Stimulated activated effector memory CD8-positive, alpha-beta T cell treated with anti-CD3 and anti-CD28 coated beads, Interleukin-12 subunit alpha, Interleukin-12 subunit beta, amount 100 ng/mL, for 72 hours (primary cell): ENCODE results near the gene PCDH17.

ENCODE experiments used
- ATAC-seq: fragments of 150-1000 bp; cut with Tn5 transposase; 2 replicates; pipeline ENCODE4 v1.10.0; 2021
- DNase-seq, 2 donors: peaks; one replicate each; pipeline ENCODE4 v3.0.0; 2021 to 2022; ENCODE audit warnings: low spot score in 2 of 2
- H3K27ac Mint-ChIP-seq: one replicate; pipeline ENCODE4 v1.8.0; 2022; ENCODE audit warnings: mild to moderate bottlenecking, mixed read lengths
- H3K36me3 Mint-ChIP-seq: one replicate; pipeline ENCODE4 v1.8.0; 2022; ENCODE audit warnings: mild to moderate bottlenecking, mixed read lengths
- H3K4me1 Mint-ChIP-seq: one replicate; pipeline ENCODE4 v1.8.0; 2022; ENCODE audit warnings: mixed read lengths
- H3K4me3 Mint-ChIP-seq: one replicate; pipeline ENCODE4 v1.8.0; 2022; ENCODE audit warnings: mild to moderate bottlenecking, mixed read lengths
- H3K9me3 Mint-ChIP-seq: one replicate; pipeline ENCODE4 v1.8.0; 2022; ENCODE audit warnings: mixed read lengths

PCDH17 gene, protein sequence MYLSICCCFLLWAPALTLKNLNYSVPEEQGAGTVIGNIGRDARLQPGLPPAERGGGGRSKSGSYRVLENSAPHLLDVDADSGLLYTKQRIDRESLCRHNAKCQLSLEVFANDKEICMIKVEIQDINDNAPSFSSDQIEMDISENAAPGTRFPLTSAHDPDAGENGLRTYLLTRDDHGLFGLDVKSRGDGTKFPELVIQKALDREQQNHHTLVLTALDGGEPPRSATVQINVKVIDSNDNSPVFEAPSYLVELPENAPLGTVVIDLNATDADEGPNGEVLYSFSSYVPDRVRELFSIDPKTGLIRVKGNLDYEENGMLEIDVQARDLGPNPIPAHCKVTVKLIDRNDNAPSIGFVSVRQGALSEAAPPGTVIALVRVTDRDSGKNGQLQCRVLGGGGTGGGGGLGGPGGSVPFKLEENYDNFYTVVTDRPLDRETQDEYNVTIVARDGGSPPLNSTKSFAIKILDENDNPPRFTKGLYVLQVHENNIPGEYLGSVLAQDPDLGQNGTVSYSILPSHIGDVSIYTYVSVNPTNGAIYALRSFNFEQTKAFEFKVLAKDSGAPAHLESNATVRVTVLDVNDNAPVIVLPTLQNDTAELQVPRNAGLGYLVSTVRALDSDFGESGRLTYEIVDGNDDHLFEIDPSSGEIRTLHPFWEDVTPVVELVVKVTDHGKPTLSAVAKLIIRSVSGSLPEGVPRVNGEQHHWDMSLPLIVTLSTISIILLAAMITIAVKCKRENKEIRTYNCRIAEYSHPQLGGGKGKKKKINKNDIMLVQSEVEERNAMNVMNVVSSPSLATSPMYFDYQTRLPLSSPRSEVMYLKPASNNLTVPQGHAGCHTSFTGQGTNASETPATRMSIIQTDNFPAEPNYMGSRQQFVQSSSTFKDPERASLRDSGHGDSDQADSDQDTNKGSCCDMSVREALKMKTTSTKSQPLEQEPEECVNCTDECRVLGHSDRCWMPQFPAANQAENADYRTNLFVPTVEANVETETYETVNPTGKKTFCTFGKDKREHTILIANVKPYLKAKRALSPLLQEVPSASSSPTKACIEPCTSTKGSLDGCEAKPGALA (N-terminal part only)

DNA sequence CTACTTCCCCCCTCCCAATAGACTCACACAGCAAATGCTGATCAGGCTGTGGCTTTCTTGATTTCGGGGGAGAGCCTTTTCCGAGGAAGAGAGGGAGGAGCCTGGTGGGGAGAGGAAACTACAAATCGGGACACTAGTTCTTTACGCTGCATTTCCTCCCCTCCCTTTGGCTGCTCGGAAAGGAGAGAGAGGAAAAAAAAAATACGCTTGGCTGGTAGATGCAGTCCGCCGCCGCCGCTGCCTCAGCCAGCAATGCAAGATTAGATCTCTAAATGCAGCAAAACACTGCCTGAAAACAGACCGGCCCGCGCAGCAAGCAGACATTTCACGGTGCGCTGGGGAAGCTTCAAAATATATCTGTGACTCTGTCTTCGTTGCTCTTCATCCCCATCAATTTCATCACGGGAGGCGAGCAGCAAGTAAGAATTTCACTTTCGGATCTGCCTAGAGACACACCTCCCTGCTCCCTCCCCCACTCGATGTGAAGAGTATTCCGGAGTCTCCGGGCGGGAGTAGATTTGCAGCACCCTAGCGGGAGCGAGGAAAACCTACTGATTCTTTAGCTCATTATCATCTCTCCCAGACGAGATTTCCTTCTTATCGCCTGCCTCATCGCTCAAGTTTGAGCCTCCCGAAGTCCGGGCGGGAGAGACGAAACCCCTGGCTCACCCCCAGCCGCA lies at the start of gene PCDH17:
Gene PCDH17 (plus strand): TSS at position 149 of the 680 bp plus-strand sequence. CDS start 803 bp downstream, outside the sequence.
- Mint-ChIP-seq H3K4me3 (peak within 1 kb of the TSS; percentile 71), H3K9me3 (no peaks in the 10 kb centered on the region), H3K36me3 (no peaks in the 10 kb centered on the region), H3K27ac (peak within 1 kb of the TSS; percentile 10), H3K4me1 (peaks cover 32% of the 10 kb centered on the region)
- DNase-seq (no peak), ATAC-seq (no peak)

DNA sequence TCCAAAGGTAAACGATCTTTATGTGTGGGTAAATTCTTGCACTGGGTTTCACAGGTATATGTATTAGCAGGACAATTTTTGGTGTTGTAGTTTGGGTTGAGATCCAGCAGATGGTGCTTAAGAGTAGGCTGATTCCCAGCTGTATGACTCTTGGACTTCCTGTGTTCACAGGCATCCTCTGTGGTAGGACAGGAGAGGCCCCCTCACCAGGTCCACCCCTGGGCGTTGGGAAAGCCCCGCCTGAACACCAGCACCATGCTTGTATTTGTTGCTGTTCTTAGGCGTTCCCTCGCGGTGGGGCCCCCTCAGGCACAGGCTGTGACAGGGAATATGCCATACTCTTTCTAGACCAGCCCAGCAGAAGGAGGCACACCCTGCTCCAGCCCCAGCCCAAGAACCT lies 49.5 kb upstream of the PCDH17 start:
- H3K27ac Mint-ChIP-seq = no peak overlapping the region
- no peaks in the 10 kb centered on the region for H3K4me1 Mint-ChIP-seq

DNA sequence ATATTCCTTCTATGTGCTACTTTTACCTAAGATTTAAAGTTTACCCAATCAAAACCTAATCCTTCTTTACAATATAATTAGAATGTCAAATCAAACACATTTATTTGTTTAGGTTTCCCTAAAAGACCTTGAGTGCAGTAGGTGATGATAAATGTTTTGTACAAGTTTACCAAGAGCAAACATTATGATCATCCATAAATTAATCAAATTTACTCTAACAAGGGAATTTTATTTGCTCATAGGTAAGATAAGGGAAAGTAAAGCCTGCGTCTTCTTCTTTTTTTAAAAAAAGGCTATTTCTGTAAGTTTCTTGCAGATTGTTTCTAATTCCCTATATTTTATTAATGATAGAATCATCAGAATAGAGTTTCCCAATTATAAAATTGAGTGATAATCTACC lies 48.0 kb upstream of the PCDH17 start:
- Mint-ChIP-seq H3K36me3 (no peaks in the 10 kb centered on the region), H3K4me1 (no peaks in the 10 kb centered on the region), H3K27ac (no peak overlapping the region), H3K4me3 (no peak overlapping the region), H3K9me3 (peaks cover 17% of the 10 kb centered on the region)
- no peak for ATAC-seq
- DNase-seq = no peak

More for the DNA sequence above, 49.5 kb upstream of the PCDH17 start:
- ATAC-seq = no peak
- no peak overlapping the region for H3K4me3 Mint-ChIP-seq
- peaks cover 18% of the 10 kb centered on the region for H3K9me3 Mint-ChIP-seq
- no peak for DNase-seq
- H3K36me3 Mint-ChIP-seq = no peaks in the 10 kb centered on the region

DNA sequence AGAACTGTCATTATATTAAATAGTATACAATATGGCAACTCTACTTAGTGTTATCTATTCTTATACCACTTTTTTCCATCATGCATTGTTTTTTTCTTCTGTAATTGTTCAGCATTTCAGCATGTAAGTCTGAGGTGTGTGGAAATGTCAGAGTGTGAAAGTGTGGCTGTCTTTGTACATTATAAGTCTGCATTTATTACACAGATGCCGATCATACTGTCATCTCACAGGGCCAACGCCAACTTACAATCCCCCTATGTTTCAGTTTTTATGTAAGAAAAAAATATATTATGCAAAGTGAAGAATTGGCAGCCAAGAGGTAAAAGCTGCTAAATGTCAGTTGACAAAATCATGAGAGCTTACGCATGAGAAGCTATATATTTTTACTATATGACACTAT lies 42.9 kb upstream of the PCDH17 start:
- H3K27ac Mint-ChIP-seq = no peak overlapping the region
- no peaks in the 10 kb centered on the region for H3K36me3 Mint-ChIP-seq
- ATAC-seq = no peak
- no peaks in the 10 kb centered on the region for H3K4me1 Mint-ChIP-seq
- no peak for DNase-seq
- H3K9me3 Mint-ChIP-seq = peaks cover 15% of the 10 kb centered on the region
- H3K4me3 Mint-ChIP-seq = no peak overlapping the region

DNA sequence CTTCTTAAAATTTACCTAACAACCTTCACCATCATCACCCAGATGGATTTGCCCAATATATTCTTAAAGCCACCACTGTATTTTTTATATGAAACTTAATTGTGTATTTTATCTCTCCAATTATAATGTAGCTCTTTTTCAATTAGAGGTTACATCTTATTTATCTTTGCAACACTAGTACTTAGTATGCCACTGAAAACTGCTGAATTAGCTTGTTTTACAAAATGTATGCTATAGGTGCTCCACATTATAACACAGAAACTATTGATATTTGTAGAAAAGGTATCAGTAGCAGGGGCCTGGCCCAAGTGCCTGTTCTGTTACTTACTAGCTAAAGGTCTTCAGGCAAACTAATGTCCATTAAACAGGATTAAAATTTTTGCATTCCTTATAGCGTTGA lies 35.8 kb upstream of the PCDH17 start:
- no peaks in the 10 kb centered on the region for H3K4me1 Mint-ChIP-seq
- H3K27ac Mint-ChIP-seq = no peak overlapping the region
- no peaks in the 10 kb centered on the region for H3K36me3 Mint-ChIP-seq
- ATAC-seq (no peak), DNase-seq (no peak)
- peaks cover 19% of the 10 kb centered on the region for H3K9me3 Mint-ChIP-seq
- H3K4me3 Mint-ChIP-seq = no peak overlapping the region

DNA sequence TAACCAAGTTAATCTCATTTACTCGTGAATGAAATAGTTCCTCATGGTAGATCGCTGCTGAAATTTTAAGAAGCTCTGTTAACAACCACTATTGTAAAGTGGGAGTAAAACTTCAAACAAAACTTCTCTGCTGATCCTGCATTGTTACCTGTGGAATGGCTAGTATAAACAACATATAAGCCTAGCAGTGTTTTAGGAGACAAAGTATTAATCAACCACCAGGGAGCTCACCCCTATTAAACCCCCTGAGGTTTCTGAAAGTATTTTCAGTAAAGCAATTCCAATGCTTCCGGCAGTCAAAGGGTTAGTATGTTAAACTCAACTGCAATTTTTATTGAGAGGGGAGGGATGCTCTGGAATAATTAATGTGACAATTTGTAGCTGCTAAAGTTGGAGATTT lies 30.0 kb upstream of the PCDH17 start:
- no peak overlapping the region for H3K4me3 Mint-ChIP-seq
- peaks cover 14% of the 10 kb centered on the region for H3K9me3 Mint-ChIP-seq

DNA sequence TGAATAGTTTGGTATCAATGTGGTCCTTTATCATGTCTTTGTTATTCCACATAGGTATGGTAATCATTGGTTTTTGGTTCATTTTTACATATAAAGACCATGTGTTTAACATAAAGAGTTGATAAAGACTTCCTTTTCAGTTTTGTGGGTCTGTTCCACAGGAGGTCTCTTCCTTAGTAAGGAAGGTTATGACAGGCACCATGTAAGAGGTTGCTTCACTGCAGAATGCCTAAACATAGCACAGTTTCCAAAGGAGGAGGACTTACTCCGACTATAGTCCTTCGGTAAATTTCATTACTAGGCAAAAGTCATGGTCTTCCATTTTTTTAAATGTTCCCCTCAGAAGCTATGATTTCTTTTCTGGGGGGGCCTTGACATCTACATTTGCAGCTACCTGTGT lies 27.1 kb upstream of the PCDH17 start:
- ATAC-seq (no peak), DNase-seq (no peak)
- peaks cover 3% of the 10 kb centered on the region for H3K9me3 Mint-ChIP-seq
- H3K4me3 Mint-ChIP-seq = no peak overlapping the region
- H3K36me3 Mint-ChIP-seq = no peaks in the 10 kb centered on the region
- H3K27ac Mint-ChIP-seq = no peak overlapping the region
- no peaks in the 10 kb centered on the region for H3K4me1 Mint-ChIP-seq

More for the DNA sequence above, 30.0 kb upstream of the PCDH17 start:
- no peak overlapping the region for H3K27ac Mint-ChIP-seq
- H3K36me3 Mint-ChIP-seq = no peaks in the 10 kb centered on the region
- no peaks in the 10 kb centered on the region for H3K4me1 Mint-ChIP-seq
- no peak for DNase-seq
- no peak for ATAC-seq

DNA sequence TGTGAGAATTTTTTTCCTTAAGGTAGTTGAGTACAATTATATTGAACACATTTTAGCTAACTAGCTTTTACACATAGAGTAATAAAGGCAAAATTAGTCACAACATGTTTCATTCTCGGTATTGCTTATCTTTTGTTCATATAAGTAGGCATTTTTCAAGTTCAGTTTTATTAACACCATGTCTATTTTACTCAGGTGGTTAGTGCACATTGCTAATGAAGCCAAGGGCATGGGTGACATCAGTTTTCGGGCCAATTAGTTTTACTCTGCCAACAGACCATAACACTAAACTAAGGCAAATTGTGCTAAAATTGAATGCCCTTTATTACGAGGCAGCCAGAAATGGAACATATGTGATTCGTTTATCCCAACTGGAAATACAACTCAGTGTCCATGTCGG lies 19.6 kb upstream of the PCDH17 start:
- DNase-seq (no peak), ATAC-seq (no peak)
- no peaks in the 10 kb centered on the region for H3K4me1 Mint-ChIP-seq
- H3K36me3 Mint-ChIP-seq = no peaks in the 10 kb centered on the region
- H3K4me3 Mint-ChIP-seq = no peak overlapping the region
- H3K27ac Mint-ChIP-seq = no peak overlapping the region
- H3K9me3 Mint-ChIP-seq = no peaks in the 10 kb centered on the region

DNA sequence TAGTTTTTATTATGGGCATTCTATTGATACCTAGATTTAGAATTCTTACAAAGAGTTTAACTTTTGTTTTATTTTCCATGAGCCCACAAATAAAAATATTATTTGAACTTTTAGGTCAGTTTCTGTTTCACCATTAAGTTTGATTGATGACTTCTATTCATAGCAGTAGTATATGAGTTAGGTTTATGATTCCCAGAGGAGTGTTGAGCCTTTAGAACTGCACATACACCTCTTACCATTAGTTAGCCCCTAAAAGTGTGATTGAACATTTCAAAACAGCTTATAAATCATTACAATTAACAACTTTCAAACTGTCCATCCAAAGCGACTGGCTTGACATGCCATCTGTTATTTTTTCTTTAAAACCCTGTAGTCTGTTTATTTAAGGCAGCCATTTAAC lies 19.0 kb upstream of the PCDH17 start:
- DNase-seq = no peak
- Mint-ChIP-seq H3K27ac (no peak overlapping the region), H3K36me3 (no peaks in the 10 kb centered on the region), H3K4me3 (no peak overlapping the region), H3K4me1 (no peaks in the 10 kb centered on the region), H3K9me3 (no peaks in the 10 kb centered on the region)
- ATAC-seq = no peak

DNA sequence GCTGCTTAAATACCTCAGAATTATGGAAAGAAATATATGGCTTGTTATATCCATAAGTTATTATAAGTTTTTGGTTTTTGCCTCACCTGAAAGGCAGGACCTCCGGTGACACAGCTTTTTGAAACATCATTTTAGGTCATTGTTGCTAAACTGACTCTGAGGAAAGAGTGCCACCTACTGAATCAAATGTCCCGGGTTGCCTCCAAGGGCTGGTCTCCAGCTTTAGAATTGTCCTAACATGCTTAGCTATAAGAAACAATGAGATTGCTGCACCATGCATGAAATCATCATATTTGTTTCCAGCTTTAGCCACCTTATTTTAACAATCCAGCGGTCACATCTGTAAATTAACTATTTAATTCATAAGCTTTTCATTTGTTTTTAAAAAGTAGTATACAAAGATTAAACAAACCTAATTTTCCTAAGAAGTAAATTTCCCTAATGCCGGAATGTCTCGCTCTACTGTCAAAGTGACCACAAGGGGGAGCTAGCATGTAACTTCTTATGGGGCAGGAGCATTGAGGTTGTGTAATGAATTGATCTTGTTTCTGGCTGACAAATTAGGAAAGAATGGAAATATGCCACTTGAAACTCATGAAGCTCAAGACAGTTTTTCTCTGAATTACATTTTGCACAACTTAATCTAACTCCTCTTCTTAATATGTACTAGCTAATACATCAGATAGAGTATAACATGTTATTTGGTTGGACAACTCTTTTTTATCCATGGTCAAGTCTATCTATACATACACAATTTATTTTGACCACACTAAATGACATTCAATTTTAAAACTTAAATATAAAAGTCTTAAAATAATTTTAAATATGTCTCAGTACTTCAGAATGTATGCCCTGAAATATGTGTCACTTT lies 6.7 kb upstream of the PCDH17 start:
- no peak overlapping the region for H3K4me3 Mint-ChIP-seq
- peaks cover 6% of the 10 kb centered on the region for H3K4me1 Mint-ChIP-seq
- H3K9me3 Mint-ChIP-seq = no peaks in the 10 kb centered on the region
- H3K36me3 Mint-ChIP-seq = no peaks in the 10 kb centered on the region
- ATAC-seq (no peak), DNase-seq (no peak)
- H3K27ac Mint-ChIP-seq = no peak overlapping the region

DNA sequence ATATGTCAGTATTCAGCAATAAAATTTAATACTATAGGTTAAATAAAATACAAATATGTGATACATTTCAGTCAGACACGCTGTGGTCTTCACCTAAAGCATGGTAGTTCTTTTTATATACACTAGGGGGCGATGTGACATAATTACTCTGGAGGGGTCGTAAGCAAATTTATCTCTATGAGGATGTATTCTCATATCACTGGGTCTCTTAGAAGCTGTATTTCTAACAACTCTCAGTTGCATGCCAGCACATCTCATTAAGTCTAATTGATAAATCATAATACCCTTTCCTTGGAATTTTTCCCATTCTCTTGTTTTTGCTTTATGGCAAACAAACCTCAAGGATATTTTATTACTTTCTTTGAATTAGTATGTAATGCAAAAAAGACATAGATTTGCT lies 3.9 kb upstream of the PCDH17 start:
- Mint-ChIP-seq H3K4me3 (no peak overlapping the region), H3K27ac (no peak overlapping the region), H3K4me1 (peaks cover 31% of the 10 kb centered on the region), H3K36me3 (no peaks in the 10 kb centered on the region), H3K9me3 (no peaks in the 10 kb centered on the region)
- ATAC-seq = no peak
- no peak for DNase-seq

DNA sequence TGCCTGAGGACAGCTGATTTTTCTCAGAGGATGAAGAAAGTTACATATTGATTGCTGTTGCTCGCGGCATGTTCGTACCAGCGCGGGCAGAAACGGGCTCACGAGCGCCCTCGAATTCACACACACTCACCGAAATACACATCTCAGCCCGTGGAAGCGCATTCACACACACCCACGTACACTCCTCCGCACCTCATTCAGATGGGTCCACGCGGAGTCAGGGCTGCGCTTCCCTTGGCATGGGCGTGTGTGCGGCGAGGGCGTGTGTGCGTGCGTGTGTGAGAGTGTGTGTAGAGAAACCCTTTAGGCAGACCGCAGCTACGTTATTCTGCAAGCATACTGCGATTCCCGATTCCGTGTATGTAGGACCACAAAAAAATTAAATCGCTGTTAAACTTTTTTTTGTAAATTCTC lies 2.1 kb upstream of the PCDH17 start:
- no peaks in the 10 kb centered on the region for H3K36me3 Mint-ChIP-seq
- peak overlapping the region; percentile 71 for H3K4me3 Mint-ChIP-seq
- peaks cover 32% of the 10 kb centered on the region for H3K4me1 Mint-ChIP-seq
- DNase-seq = no peak
- no peaks in the 10 kb centered on the region for H3K9me3 Mint-ChIP-seq
- no peak overlapping the region for H3K27ac Mint-ChIP-seq
- peak; percentile 35 for ATAC-seq

DNA sequence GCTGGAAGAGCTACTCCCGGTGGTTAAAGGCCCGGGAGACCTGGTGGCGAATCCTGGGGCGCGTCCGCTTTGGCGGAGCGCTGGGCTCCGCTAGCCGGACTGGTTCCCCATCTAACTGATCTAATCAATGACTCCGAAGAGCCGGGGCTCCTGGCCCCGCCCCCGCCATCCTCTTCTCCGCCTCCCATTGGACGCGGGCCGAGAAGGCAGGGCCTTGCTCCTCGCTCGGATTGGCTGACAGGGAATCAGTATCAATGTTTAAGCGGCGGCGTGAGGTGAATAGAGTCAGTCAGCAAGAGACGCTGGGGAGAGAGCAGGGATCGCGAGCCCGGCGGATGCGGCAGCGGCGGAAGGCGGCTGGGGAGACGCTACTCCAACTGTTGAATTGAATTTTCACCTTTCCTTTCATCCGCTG lies 1.7 kb upstream of the PCDH17 start:
- Mint-ChIP-seq H3K9me3 (no peaks in the 10 kb centered on the region), H3K4me1 (peaks cover 32% of the 10 kb centered on the region), H3K36me3 (no peaks in the 10 kb centered on the region), H3K27ac (no peak overlapping the region), H3K4me3 (peak overlapping the region; percentile 71)
- ATAC-seq = peak; percentile 70
- DNase-seq = no peak
